ENCODE data around the gene SMAP2.

DNA sequence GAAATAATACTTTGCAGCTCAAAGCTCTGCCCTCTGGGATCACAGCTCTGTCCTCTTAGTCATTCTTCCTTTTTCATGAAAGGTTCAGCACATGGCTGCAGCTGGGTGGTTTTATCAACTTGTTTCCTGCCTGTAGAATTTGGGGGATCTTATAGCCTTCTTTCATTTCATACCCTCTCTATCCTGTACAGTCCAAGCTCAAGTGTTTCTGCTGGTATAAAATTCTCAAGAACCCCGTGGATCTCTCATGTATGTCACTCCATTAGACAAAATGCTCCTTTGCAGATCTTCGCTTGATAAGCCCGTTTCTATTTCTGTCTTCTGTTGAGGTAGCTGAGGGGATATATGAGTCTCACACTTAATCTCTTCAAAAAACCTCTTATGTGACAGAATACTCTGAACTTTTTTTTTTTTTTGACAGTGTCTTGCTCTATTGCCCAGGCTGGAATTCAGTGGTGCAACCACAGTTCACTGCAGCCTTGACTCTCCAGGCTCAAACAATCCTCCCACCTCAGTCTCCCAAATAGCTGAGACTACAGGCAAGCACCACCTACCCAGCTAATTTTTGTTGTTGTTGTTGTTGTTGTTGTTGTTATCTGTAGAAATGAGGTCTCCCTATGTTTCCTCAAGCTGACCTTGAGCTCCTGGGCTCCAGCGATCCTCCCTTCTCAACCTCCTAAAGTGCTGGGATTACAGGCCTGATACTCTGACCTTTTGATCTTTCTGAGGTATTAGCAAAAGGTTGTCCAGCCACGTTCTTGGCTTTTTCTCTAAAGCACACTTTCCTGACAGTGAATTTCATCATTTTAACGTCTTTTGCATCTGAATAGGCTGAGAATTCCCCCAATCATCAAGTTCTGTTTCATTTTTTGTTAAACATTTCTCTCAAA lies 31.8 kb upstream of the SMAP2 start:
- TF ChIP-seq EP300 (IDR thresholded peaks at IDR 0.05; ENCODE audit: borderline replicate concordance) (no peak), RAD21 (IDR thresholded peaks at IDR 0.05; ENCODE audit: low read depth) (no peak), TCF12 (IDR thresholded peaks at IDR 0.05; ENCODE audit: low read depth) (no peak), YY1 (IDR thresholded peaks at IDR 0.05; ENCODE audit: low read depth) (no peak), REST (IDR thresholded peaks at IDR 0.05; ENCODE audit: low read depth) (no peak), TAF1 (IDR thresholded peaks at IDR 0.05; ENCODE audit: low read depth) (no peak), TEAD4 (IDR thresholded peaks at IDR 0.05) (no peak), USF1 (IDR thresholded peaks at IDR 0.05) (no peak)
- TF ChIP-seq, protein P1, sequence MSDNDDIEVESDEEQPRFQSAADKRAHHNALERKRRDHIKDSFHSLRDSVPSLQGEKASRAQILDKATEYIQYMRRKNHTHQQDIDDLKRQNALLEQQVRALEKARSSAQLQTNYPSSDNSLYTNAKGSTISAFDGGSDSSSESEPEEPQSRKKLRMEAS (IDR thresholded peaks at IDR 0.05): no peak

Measured in Ishikawa (cell line).